ENCODE measurements around the gene TMEM222. TPM values are rescaled to one million over a fixed set of nuclear protein-coding genes. Genes with fewer than 3 reads are reported as not detected.

TMEM222 gene
- total RNA-seq, 1 donor = 17.3 TPM

DNA sequence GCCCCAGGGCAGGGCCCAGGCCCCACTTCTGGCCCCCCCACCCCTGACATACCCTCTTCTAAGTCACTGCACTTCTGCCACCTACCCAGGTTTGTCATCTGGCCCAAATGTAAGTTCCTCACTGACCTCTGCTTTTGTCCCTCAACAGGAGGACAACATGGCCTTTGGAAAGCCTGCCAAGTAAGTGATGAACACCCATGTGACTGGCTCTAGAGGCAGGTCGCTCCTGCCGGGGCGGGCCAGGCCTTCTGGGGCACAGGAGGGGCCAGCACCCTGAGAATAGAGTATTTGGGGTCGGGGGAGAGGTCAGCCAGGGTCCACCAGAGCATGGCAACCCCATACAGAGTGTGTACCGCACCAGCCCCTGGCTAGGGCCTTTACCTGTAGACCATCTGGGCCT, 10.0 kb downstream of the TMEM222 start:
- H3K4me3 ChIP-seq (ENCODE audit: low read depth, low read length) = no peak overlapping the region
- TF ChIP-seq CTCF (IDR thresholded peaks at IDR 0.05; ENCODE audit: insufficient read depth, low read depth, low read length) = no peak
- no peak for DNase-seq (ENCODE audit: low read depth)

GRCh38 chr1:27332536-27333281, 10.7 kb downstream of the TMEM222 start:
- no peak overlapping the region for H3K4me3 ChIP-seq (ENCODE audit: low read depth, low read length)
- peak; percentile 30 for DNase-seq (ENCODE audit: low read depth)
- TF ChIP-seq CTCF (IDR thresholded peaks at IDR 0.05; ENCODE audit: insufficient read depth, low read depth, low read length) = peak; percentile 85

DNA sequence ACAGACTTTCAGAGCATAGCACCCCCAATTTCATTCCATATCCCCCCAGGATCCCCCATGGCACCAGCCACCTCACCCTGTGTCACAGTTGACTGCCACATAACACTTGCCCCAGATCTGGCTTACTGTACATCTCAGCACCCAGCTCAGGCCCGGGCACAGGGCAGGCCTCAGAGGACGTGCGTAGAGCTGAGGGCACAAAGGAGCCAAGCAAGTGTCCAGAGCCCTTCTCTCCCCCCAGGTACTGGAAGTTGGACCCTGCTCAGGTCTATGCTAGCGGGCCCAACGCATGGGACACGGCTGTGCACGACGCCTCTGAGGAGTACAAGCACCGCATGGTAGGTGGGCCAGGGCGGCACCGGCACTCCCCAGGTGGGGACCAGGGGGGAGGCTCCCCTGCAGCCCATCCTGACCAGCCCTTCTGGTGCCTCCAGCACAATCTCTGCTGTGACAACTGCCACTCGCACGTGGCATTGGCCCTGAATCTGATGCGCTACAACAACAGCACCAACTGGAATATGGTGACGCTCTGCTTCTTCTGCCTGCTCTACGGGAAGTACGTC, 11.8 kb downstream of the TMEM222 start:
- no peak for DNase-seq (ENCODE audit: low read depth)
- TF ChIP-seq CTCF (IDR thresholded peaks at IDR 0.05; ENCODE audit: insufficient read depth, low read depth, low read length) = no peak
- H3K4me3 ChIP-seq (ENCODE audit: low read depth, low read length) = no peak overlapping the region

DNA sequence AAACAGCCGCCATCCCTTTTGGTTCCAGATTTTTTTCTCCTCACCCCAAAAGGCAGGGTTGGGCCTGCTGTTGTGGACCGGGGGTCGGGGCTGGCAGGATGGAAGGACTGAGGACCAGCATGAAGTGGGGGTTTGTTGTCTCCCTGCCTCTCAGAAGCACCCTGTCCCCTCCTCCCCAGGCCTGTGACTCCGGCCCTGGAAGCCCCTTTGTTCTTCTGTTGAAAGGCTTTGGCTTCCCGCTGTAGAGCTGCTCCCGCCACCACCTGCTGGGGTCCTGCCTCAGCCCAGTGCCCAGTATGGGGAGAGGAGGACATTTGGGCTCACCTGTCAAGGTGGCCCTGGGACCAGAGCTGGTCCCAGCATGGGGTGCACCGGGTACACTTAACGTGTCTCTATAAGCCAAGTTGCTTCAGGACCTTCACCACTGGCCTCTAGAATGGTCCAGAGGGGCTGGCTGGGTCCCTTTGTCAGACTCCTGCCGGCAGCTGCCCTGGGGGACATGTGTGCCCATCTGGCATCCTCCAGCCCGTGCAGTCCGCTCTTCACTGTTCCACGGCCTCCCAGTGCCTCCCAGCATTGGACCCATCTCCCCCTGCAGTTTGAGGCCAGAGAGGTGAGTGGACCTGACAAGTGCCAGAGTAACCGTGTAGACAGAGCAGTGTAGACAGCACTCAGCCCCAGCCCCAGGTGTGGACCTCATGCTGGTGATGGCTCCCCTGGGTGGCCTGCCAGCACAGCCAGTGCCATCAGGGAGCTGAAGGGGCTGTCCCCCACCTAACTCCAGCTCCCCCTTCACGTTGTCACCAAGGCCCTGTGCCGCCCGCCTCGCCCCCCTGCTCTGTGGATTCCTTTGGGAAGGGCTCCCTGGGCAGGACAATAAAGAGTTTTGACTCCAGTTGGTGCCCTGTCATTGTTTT, 13.8 kb downstream of the TMEM222 start:
- no peak overlapping the region for H3K4me3 ChIP-seq (ENCODE audit: low read depth, low read length)
- no peak for DNase-seq (ENCODE audit: low read depth)
- TF ChIP-seq CTCF (IDR thresholded peaks at IDR 0.05; ENCODE audit: insufficient read depth, low read depth, low read length) = no peak

DNA sequence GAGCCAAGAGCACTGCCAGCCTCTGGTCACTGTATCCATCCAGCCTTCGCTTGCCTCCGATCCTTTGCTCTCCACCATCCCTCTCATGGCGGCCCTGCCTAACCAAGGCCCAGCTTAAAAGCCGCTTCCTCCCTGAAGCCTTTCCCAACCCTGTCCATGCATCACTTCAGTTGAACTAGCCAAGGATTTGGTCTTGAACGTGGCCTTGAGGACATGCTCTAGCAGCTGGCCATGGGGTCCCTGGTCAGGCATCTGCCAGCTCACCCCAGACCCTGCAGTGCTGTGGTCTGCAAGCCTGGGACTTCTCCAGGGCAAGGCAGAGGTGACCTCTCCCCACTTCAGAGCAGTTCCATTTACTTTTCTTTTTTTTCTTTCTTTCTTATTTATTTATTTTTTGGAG, 14.8 kb downstream of the TMEM222 start:
- DNase-seq (ENCODE audit: low read depth) = no peak
- TF ChIP-seq CTCF (IDR thresholded peaks at IDR 0.05; ENCODE audit: insufficient read depth, low read depth, low read length) = no peak
- H3K4me3 ChIP-seq (ENCODE audit: low read depth, low read length) = no peak overlapping the region

DNA sequence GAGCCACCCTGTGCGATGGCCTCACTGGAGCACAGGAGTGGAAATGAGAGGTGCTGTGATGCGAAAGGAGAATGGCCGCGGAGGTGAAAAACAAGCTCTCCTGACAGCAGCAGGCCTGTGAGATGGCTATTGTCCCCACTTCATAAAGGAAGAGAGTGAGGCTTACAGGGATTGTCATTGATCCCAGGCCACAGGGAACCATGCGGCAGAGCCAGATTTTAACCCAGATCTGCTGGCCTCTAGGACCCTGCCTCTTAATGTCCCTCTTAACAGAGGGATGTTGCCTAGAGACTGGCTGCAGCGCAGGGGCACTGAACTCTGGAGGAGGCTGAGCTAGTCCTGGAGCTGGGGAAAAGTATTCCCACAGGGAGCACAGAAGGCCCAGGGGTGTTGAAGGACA, 16.8 kb downstream of the TMEM222 start:
- no peak overlapping the region for H3K4me3 ChIP-seq (ENCODE audit: low read depth, low read length)
- no peak for TF ChIP-seq CTCF (IDR thresholded peaks at IDR 0.05; ENCODE audit: insufficient read depth, low read depth, low read length)
- DNase-seq (ENCODE audit: low read depth) = no peak
